Measurements from ENCODE around the gene SFXN3. TPM values are rescaled to one million over a fixed set of nuclear protein-coding genes. Genes with fewer than 3 reads are reported as not detected.

SFXN3 gene
- total RNA-seq, 2 experiments from 2014 or later = 0.41 TPM; not detected in 1

GRCh38 chr10:101040851-101041250, 9.8 kb downstream of the SFXN3 start:
- TF ChIP-seq CTCF (conservative IDR thresholded peaks at IDR 0.05; ENCODE audit: low read length) (no peak), EZH2phosphoT487 (IDR thresholded peaks at IDR 0.05; ENCODE audit: borderline replicate concordance, low read depth, low read length) (no peak)
- H3K4me3 ChIP-seq (ENCODE audit: low read depth, low read length, poor library complexity, severe bottlenecking) = no peak overlapping the region
- no peak for DNase-seq (ENCODE audit: low spot score)
- no peak overlapping the region for H3K4me2 ChIP-seq (ENCODE audit: low read length)
- H3K9me2 ChIP-seq (ENCODE audit: insufficient read depth, low read length) = no peaks in the 10 kb centered on the region
- ChIA-PET POLR2A (interaction anchor here (0.6 to 1.0 kb wide), 4 partner anchors 11 to 50 kb away, joined by 3 to 8 read pairs (median 4); no protein-coding TSS in a partner anchor), CTCF (ENCODE audit: unreplicated experiment) (interaction anchor here (1.3 kb wide), 1 partner anchor 9 kb away, joined by 3 read pairs; no protein-coding TSS in a partner anchor)
- H3K36me3 ChIP-seq (ENCODE audit: insufficient read depth, low read length) = no peaks in the 10 kb centered on the region
- H3K9me3 ChIP-seq (ENCODE audit: low read length) = no peaks in the 10 kb centered on the region
- H2AFZ ChIP-seq (ENCODE audit: low read length) = no peak overlapping the region
- intact Hi-C loops (cut with micrococcal nuclease; ENCODE audit: unreplicated experiment) = loop anchor here (1.0 kb wide), 2 partner anchors 27 to 101 kb away; no protein-coding TSS in a partner anchor
- no peaks in the 10 kb centered on the region for H4K20me1 ChIP-seq (ENCODE audit: insufficient read depth, low read length)
- peaks cover 32% of the 10 kb centered on the region for H3K4me1 ChIP-seq (ENCODE audit: insufficient read depth, low read length, poor library complexity, severe bottlenecking)
- no peaks in the 10 kb centered on the region for H3K79me2 ChIP-seq (ENCODE audit: insufficient read depth, low read depth, low read length)
- no peak overlapping the region for H3K27ac ChIP-seq (ENCODE audit: low read depth, low read length, poor library complexity, severe bottlenecking)
- no TSS peak for BruUV-seq (replicated peaks)

- Histone ChIP-seq H3K9me2 (ENCODE audit: insufficient read depth, low read length) (no peaks in the 10 kb centered on the region), H3K27ac (ENCODE audit: low read depth, low read length, poor library complexity, severe bottlenecking) (no peak overlapping the region), H2AFZ (ENCODE audit: low read length) (no peak overlapping the region), H3K4me3 (ENCODE audit: low read depth, low read length, poor library complexity, severe bottlenecking) (no peak overlapping the region), H3K9me3 (ENCODE audit: low read length) (no peaks in the 10 kb centered on the region), H3K36me3 (ENCODE audit: insufficient read depth, low read length) (no peaks in the 10 kb centered on the region), H4K20me1 (ENCODE audit: insufficient read depth, low read length) (no peaks in the 10 kb centered on the region), H3K79me2 (ENCODE audit: insufficient read depth, low read depth, low read length) (no peaks in the 10 kb centered on the region), H3K4me2 (ENCODE audit: low read length) (no peak overlapping the region), H3K4me1 (ENCODE audit: insufficient read depth, low read length, poor library complexity, severe bottlenecking) (peaks cover 32% of the 10 kb centered on the region)
- TF ChIP-seq CTCF (conservative IDR thresholded peaks at IDR 0.05; ENCODE audit: low read length) = peak; percentile 86
- TF ChIP-seq EZH2phosphoT487 (IDR thresholded peaks at IDR 0.05; ENCODE audit: borderline replicate concordance, low read depth, low read length) = no peak
- CTCF ChIA-PET (ENCODE audit: unreplicated experiment) = interaction anchor here (0.8 to 1.3 kb wide), 3 partner anchors 9 to 101 kb away, joined by 3 to 4 read pairs (median 3); no protein-coding TSS in a partner anchor
- no TSS peak for BruUV-seq (replicated peaks)
- POLR2A ChIA-PET = interaction anchor here (0.6 to 2.3 kb wide), 8 partner anchors 10 to 162 kb away, joined by 3 to 8 read pairs (median 4); no protein-coding TSS in a partner anchor
- peak; percentile 85 for DNase-seq (ENCODE audit: low spot score)
- intact Hi-C loops (cut with micrococcal nuclease; ENCODE audit: unreplicated experiment) = loop anchor here (1.0 kb wide), 2 partner anchors 27 to 101 kb away; no protein-coding TSS in a partner anchor
These were observed 10.3 kb downstream of the SFXN3 start for GRCh38 chr10:101041252-101041761.

DNA sequence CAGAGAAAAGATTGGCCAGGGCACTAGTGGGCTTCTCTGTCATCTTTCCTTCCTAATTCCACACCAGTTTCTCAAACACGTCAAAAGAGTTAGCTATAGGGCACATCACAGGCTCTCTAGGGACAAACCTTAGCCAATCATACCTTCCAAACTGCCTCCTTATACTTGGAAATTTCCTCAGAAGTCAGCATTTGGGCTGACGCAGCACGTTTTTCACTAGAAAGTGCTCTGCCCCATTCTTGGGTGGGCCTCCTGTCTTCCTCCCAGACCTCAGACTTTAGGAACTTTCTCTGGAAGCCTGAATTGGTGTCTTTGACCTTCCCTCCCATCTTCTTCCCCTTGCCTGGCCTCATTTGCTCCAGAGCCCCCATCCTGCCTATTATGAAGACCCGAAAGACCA, 11.1 kb downstream of the SFXN3 start:
- Histone ChIP-seq H2AFZ (ENCODE audit: low read length) (no peak overlapping the region; the same call in 1 of the 2 replicates), H4K20me1 (ENCODE audit: insufficient read depth, low read length) (no peaks in the 10 kb centered on the region), H3K9me3 (ENCODE audit: low read length) (no peaks in the 10 kb centered on the region), H3K4me1 (ENCODE audit: insufficient read depth, low read length, poor library complexity, severe bottlenecking) (peaks cover 32% of the 10 kb centered on the region), H3K4me2 (ENCODE audit: low read length) (peak overlapping the region; percentile 89), H3K9me2 (ENCODE audit: insufficient read depth, low read length) (no peaks in the 10 kb centered on the region), H3K36me3 (ENCODE audit: insufficient read depth, low read length) (no peaks in the 10 kb centered on the region), H3K79me2 (ENCODE audit: insufficient read depth, low read depth, low read length) (no peaks in the 10 kb centered on the region), H3K4me3 (ENCODE audit: low read depth, low read length, poor library complexity, severe bottlenecking) (peak overlapping the region; percentile 69), H3K27ac (ENCODE audit: low read depth, low read length, poor library complexity, severe bottlenecking) (no peak overlapping the region)
- BruUV-seq (replicated peaks) = no TSS peak
- DNase-seq (ENCODE audit: low spot score) = no peak
- CTCF ChIA-PET (ENCODE audit: unreplicated experiment) = interaction anchor here (0.8 to 1.3 kb wide), 4 partner anchors 8 to 100 kb away, joined by 3 to 5 read pairs (median 4); no protein-coding TSS in a partner anchor
- TF ChIP-seq EZH2phosphoT487 (IDR thresholded peaks at IDR 0.05; ENCODE audit: borderline replicate concordance, low read depth, low read length) = no peak
- no peak for TF ChIP-seq CTCF (conservative IDR thresholded peaks at IDR 0.05; ENCODE audit: low read length)
- POLR2A ChIA-PET = interaction anchor here (1.0 to 2.3 kb wide), 6 partner anchors 9 to 25 kb away, joined by 3 to 10 read pairs (median 4); partner anchors contain the start of gene KAZALD1
- intact Hi-C loops (cut with micrococcal nuclease; ENCODE audit: unreplicated experiment) = no loop called here

All from OCI-LY7 (cell line).